ENCODE results near the gene DISP2. TPM values are rescaled to one million over a fixed set of nuclear protein-coding genes. Genes with fewer than 3 reads are reported as not detected.

DISP2 gene
- total and polyA plus RNA-seq, 9 of the 15 experiments (the other 6 are each of a cell fraction or from before 2014, with no cell fraction given): 0.06 to 0.89 (median 0.15) TPM; not detected in 1

GRCh38 chr15:40382580-40383456 is 24.8 kb downstream of the DISP2 start, which contains the start of gene KNSTRN (continued):
- TF ChIP-seq, protein P1, sequence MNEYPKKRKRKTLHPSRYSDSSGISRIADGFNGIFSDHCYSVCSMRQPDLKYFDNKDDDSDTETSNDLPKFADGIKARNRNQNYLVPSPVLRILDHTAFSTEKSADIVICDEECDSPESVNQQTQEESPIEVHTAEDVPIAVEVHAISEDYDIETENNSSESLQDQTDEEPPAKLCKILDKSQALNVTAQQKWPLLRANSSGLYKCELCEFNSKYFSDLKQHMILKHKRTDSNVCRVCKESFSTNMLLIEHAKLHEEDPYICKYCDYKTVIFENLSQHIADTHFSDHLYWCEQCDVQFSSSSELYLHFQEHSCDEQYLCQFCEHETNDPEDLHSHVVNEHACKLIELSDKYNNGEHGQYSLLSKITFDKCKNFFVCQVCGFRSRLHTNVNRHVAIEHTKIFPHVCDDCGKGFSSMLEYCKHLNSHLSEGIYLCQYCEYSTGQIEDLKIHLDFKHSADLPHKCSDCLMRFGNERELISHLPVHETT (CRISPR knock-in tag; conservative IDR thresholded peaks at IDR 0.05 in 1 of 2, IDR thresholded peaks at IDR 0.05 in 1 of 2): 0 out of 4 replicates have a peak, but pooled peaks of 1 of the 2 experiments have one; percentile 26
- TF ChIP-seq, protein P2, sequence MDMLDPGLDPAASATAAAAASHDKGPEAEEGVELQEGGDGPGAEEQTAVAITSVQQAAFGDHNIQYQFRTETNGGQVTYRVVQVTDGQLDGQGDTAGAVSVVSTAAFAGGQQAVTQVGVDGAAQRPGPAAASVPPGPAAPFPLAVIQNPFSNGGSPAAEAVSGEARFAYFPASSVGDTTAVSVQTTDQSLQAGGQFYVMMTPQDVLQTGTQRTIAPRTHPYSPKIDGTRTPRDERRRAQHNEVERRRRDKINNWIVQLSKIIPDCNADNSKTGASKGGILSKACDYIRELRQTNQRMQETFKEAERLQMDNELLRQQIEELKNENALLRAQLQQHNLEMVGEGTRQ (CRISPR knock-in tag; IDR thresholded peaks at IDR 0.05): no peak
- TF ChIP-seq RBM22 (IDR thresholded peaks at IDR 0.05; ENCODE audit: low read depth, low read length, poor library complexity, severe bottlenecking) (no peak), YBX1 (IDR thresholded peaks at IDR 0.05) (no peak), TFE3 (CRISPR knock-in tag; IDR thresholded peaks at IDR 0.05) (no peak), ZNF232 (CRISPR knock-in tag; IDR thresholded peaks at IDR 0.05) (no peak), STAT5A (IDR thresholded peaks at IDR 0.05; ENCODE audit: borderline replicate concordance, low read length) (no peak), MXD1 (CRISPR knock-in tag; IDR thresholded peaks at IDR 0.05; ENCODE audit: borderline replicate concordance, poor library complexity, severe bottlenecking) (no peak), ZBTB49 (CRISPR knock-in tag; IDR thresholded peaks at IDR 0.05; ENCODE audit: borderline replicate concordance) (no peak), PTBP1 (IDR thresholded peaks at IDR 0.05; ENCODE audit: low read depth, low read length) (no peak), ZHX1 (conservative IDR thresholded peaks at IDR 0.05; ENCODE audit: low read length) (0 out of 2 replicates have a peak, but pooled peaks have one; percentile 30), ZNF347 (CRISPR knock-in tag; IDR thresholded peaks at IDR 0.05; ENCODE audit: low read depth) (no peak), L3MBTL2 (IDR thresholded peaks at IDR 0.05) (0 out of 2 replicates have a peak, but pooled peaks have one; percentile 32)
- TF ChIP-seq, protein P3, sequence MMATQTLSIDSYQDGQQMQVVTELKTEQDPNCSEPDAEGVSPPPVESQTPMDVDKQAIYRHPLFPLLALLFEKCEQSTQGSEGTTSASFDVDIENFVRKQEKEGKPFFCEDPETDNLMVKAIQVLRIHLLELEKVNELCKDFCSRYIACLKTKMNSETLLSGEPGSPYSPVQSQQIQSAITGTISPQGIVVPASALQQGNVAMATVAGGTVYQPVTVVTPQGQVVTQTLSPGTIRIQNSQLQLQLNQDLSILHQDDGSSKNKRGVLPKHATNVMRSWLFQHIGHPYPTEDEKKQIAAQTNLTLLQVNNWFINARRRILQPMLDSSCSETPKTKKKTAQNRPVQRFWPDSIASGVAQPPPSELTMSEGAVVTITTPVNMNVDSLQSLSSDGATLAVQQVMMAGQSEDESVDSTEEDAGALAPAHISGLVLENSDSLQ (IDR thresholded peaks at IDR 0.05): 0 out of 2 replicates have a peak, but pooled peaks have one; percentile 39

All from K562 (cell line).